Tongue (tissue), 3 donors: ENCODE data around the gene USPL1. TPM values are rescaled to one million over a fixed set of nuclear protein-coding genes. Genes with fewer than 3 reads are reported as not detected.

Source experiments
- DNase-seq: peaks from one replicate; pipeline ENCODE4 v3.0.0-alpha.2; 2015
- small RNA-seq: library from RNA; depleted of rRNA; stranded (forward); fragments of <200 nt; gene quantifications from one replicate; pipeline ENCODE3, GENCODE V24; 2014; ENCODE audit warnings: low replicate concordance
- total RNA-seq: library from RNA; depleted of rRNA; stranded (reverse); fragments of >200 nt; gene quantifications from one replicate; pipeline ENCODE4 v1.2.3, GENCODE V29; 2014

Gene USPL1
- total RNA-seq, 1 donor from 2014 or later: 36.0 TPM

- no peak for DNase-seq
Observed at GRCh38 chr13:30697996-30698401, 80.3 kb downstream of the USPL1 start.

- DNase-seq: no peak
Observed at GRCh38 chr13:30698488-30699005, 80.8 kb downstream of the USPL1 start.

DNA sequence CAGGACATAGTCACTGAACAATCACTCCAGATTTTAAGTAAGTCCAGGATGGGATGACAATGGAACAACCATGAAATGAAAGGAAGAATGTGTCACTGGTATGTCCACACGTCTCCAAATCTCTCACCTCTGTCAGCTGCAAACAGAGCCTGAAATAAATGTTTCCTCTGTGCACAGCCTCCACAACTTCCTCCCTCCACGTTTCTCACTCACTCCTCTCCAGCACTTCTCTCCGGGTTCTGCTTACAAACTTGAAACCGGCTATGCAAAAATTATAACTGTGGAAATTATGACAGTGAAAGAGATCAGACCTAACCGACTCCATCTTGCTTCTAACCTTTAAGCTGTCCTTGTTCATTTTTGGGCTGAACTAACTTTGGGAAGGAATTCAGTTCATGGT, 82.6 kb downstream of the USPL1 start:
- DNase-seq: no peak

DNA sequence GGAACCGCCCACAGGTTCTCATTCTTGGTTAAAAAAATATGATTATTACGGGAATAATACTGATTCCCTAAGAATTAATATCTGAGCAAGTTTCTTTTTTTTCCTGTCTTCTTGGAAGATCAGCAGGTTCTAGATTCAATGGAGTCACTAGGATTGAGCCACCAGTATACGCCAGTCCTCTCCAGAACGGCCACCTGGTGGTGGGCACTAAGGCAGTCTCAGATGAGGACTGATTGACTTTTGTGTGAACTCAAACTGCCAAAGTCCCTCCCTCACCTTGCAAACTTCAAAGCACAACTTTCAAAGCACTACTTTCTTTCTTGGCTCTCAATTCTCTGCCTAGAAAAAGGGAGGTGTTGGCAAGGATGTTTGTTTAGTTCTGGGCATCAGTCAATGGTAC, 84.3 kb downstream of the USPL1 start:
- DNase-seq: no peak

GRCh38 chr13:30704596-30704995, 86.9 kb downstream of the USPL1 start:
- DNase-seq: no peak

DNA sequence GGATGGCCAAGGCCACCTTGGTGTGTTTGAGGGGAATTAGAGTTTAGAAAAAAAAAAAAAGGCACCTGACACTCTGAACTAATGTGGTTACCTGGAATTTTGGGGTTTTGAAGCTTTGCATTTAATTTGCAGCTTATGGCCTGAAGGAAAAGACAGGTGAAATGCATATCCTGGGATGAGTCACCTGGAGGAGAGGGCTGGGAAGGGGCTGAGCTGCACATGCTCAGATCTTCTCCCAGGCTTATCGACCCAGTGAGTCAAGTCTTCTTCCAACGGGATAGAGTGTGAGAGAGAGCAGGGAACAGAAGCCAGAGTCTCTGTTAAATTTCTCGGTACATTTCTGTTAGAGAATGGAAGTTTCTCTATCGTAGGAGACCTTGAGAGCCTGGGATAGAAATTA, 88.0 kb downstream of the USPL1 start:
- DNase-seq: no peak

DNA sequence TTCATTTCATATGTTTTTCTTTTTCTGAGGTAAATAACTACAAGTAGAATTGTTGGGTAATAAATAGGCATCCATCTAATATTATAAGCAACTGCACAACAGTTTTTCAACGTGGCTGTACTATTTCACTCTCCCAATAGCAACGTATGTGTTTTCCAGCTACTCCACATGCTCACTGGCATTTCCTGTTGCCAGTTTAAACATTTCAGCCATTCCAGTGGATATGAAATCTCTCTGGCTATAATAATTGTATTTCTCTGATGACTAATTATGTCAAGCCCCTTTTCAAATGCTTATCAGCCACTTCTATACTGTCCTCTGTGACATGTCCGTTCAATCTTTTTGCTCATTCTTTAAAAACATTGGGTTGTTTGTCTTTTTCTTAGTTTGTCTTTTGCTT, 90.8 kb downstream of the USPL1 start:
- DNase-seq: no peak

Small RNA genes within 50 kb of the gene (small RNA-seq; reads per million reads assigned to genes)
- gene RF00017: not detected

Other genes with a start within 250 kb of the USPL1 start
- gene UBE2L5, start 195.4 kb upstream of the USPL1 start, total RNA-seq: not detected
- gene HMGB1, start 152.0 kb upstream of the USPL1 start, total RNA-seq: 300 TPM
- gene ALOX5AP, start 117.6 kb downstream of the USPL1 start, total RNA-seq: 0.72 TPM